K562 (cell line): ENCODE data around the gene YBX1. TPM values are rescaled to one million over a fixed set of nuclear protein-coding genes. Genes with fewer than 3 reads are reported as not detected.

Source experiments
- ATAC-seq: fragments of 200-7000 bp; cut with Tn5 transposase; 3 replicates; pipeline ENCODE4 v1.9.1; 2020; ENCODE audit warnings: moderate library complexity
- BruUV-seq: library from RNA; stranded (reverse); fragments of 400-500 nt; replicated peaks from 2 replicates; lab custom pipeline; 2021; lab: Mats Ljungman, UMichigan
- CTCF ChIA-PET: fragments of 300-600 bp; formaldehyde crosslinking; extraction: SDS; loops from one replicate; lab custom pipeline; 2021; ENCODE audit warnings: low intra/inter-chr PET ratio; lab: Yijun Ruan, JAX
- POLR2A ChIA-PET: fragments of 300-600, 350-650 bp; sonication (Branson Sonifier 250); formaldehyde crosslinking; extraction: SDS; loops from one replicate; lab custom pipeline; 2021; ENCODE audit warnings: antibody characterized with exemption, inconsistent platforms; lab: Yijun Ruan, JAX
- DNase-seq, 4 experiments: peaks; one replicate each; pipeline versions ENCODE4 v3.0.0 to v3.0.0-alpha.2; 2011 to 2018; ENCODE audit warnings: low spot score in 3 of 4, mixed read lengths in 3 of 4; ENCODE audit errors: extremely low read depth in 1 of 4
- FAIRE-seq: peaks from 2 replicates; lab custom pipeline; 2011; peaks lifted over from hg19 to GRCh38; lab: Jason Lieb, UNC
- H2AFZ ChIP-seq: 2 replicates; pipeline ENCODE4 v1.6.0; 2011; ENCODE audit warnings: low read depth, low read length, control low read depth, inconsistent platforms
- H3K27ac ChIP-seq: fragments of 200-600 bp; 3 replicates; pipeline ENCODE4 v1.8.0; 2011; ENCODE audit warnings: low read depth, mild to moderate bottlenecking, control low read depth, inconsistent platforms, low read length, moderate library complexity, mixed read lengths; ENCODE audit errors: extremely low read depth
- H3K27me3 ChIP-seq, 2 experiments: fragments of 300-600 bp in 1 of 2; 2 replicates in 1 of 2; 3 replicates in 1 of 2; pipeline versions ENCODE4 v1.6.0 to v1.8.0; 2011; ENCODE audit warnings: inconsistent platforms in 2 of 2, low read length in 2 of 2, mild to moderate bottlenecking in 1 of 2, mixed read lengths in 1 of 2, moderate library complexity in 1 of 2; ENCODE audit not compliant: control insufficient read depth in 2 of 2, insufficient read depth in 2 of 2
- H3K36me3 ChIP-seq: fragments of 300-600 bp; 3 replicates; pipeline ENCODE4 v1.8.0; 2011; ENCODE audit warnings: mild to moderate bottlenecking, low read length, inconsistent platforms; ENCODE audit not compliant: control insufficient read depth, insufficient read depth
- H3K4me1 ChIP-seq, 2 experiments: fragments of 200-600 bp in 1 of 2; replicated peaks in 1 of 2; 2 replicates in 1 of 2; 3 replicates in 1 of 2; pipeline versions ENCODE4 v1.5.1 to v1.8.0; 2011; ENCODE audit warnings: inconsistent platforms in 2 of 2, low read length in 2 of 2, mild to moderate bottlenecking in 1 of 2, mixed read lengths in 1 of 2, moderate library complexity in 1 of 2; ENCODE audit not compliant: control insufficient read depth in 2 of 2, insufficient read depth in 2 of 2
- H3K4me2 ChIP-seq: 2 replicates; pipeline ENCODE4 v1.6.1; 2011; ENCODE audit warnings: low read length, control low read depth, inconsistent platforms, mixed read lengths; ENCODE audit not compliant: insufficient read depth
- H3K4me3 ChIP-seq: fragments of 200-600 bp; sonication (generic), shearing (Covaris generic); 2 replicates; pipeline ENCODE4 v1.5.1; 2016; ENCODE audit warnings: control low read depth, inconsistent platforms
- H3K79me2 ChIP-seq: fragments of 200-600 bp; 3 replicates; pipeline ENCODE4 v1.8.0; 2011; ENCODE audit warnings: low read length, inconsistent platforms; ENCODE audit not compliant: control insufficient read depth, insufficient read depth
- H3K9ac ChIP-seq, 2 experiments: 2 replicates each; pipeline versions ENCODE4 v1.6.0 to v1.6.1; 2011; ENCODE audit warnings: low read depth in 2 of 2, low read length in 2 of 2, control low read depth in 1 of 2, inconsistent platforms in 1 of 2, mild to moderate bottlenecking in 1 of 2, mixed read lengths in 1 of 2; ENCODE audit not compliant: insufficient read depth in 1 of 2
- H3K9me1 ChIP-seq: one replicate; pipeline ENCODE4 v1.6.0; 2011; ENCODE audit warnings: inconsistent platforms, mild to moderate bottlenecking, low read length, moderate library complexity; ENCODE audit not compliant: control insufficient read depth, insufficient read depth
- H3K9me3 ChIP-seq: replicated peaks from 2 replicates; pipeline ENCODE4 v1.5.1; 2011; ENCODE audit warnings: low read depth, low read length, inconsistent platforms; ENCODE audit not compliant: control insufficient read depth, insufficient read depth
- H4K20me1 ChIP-seq: replicated peaks from 2 replicates; pipeline ENCODE4 v1.6.1; 2011; ENCODE audit warnings: low read length, inconsistent platforms, mixed read lengths; ENCODE audit not compliant: control insufficient read depth, insufficient read depth
- CAMTA2 ChIP-seq: fragments of 250-450 bp; sonication (Bioruptor Pico); conservative IDR thresholded peaks from 2 replicates; pipeline ENCODE4 v1.5.1; 2022
- DMBX1 ChIP-seq: fragments of 250-450 bp; sonication (Bioruptor Pico); IDR thresholded peaks from 2 replicates; pipeline ENCODE4 v1.8.0; 2022; ENCODE audit warnings: inconsistent platforms, mild to moderate bottlenecking, moderate library complexity, borderline replicate concordance
- ESRRB ChIP-seq: fragments of 250-450 bp; sonication (Bioruptor Pico); IDR thresholded peaks from 2 replicates; pipeline ENCODE4 v1.5.0; 2020; ENCODE audit warnings: mild to moderate bottlenecking, moderate library complexity, borderline replicate concordance
- TAF15 ChIP-seq: fragments of 200-400 bp; formaldehyde crosslinking; IDR thresholded peaks from 2 replicates; pipeline ENCODE4 v1.6.1; 2017; ENCODE audit warnings: mild to moderate bottlenecking, low read depth, low read length, moderate library complexity
- TRIM28 ChIP-seq: fragments of 450-650 bp; IDR thresholded peaks from 2 replicates; pipeline ENCODE4 v1.6.1; 2017
- ZEB2 ChIP-seq: fragments of 450-650 bp; IDR thresholded peaks from 2 replicates; pipeline ENCODE4 v1.6.1; 2016
- WGBS: fragments of 100-300 bp; shearing (Covaris generic); methylation state at CpG from one replicate; pipeline ENCODE4 v1.1.6; 2016; ENCODE audit warnings: low coverage, mixed read lengths; ENCODE audit not compliant: insufficient coverage; ENCODE audit errors: missing lambda C conversion rate; 5-methylcytosine and 5-hydroxymethylcytosine counted together
- in situ Hi-C: fragments of 300-500 bp; cut with MboI; formaldehyde crosslinking; loops from 4 replicates; pipeline ENCODE4 v1.15.0; 2018; ENCODE audit warnings: inconsistent platforms, mixed read lengths
- intact Hi-C: fragments of 100-400 bp; cut with micrococcal nuclease; formaldehyde crosslinking; loops from 2 replicates; pipeline ENCODE4 v1.14.2; 2022
- polyA plus RNA-seq, 8 experiments: library from polyadenylated mRNA; depleted of rRNA in 4 of 8; stranded (reverse) in 5 of 8; unstranded in 3 of 8; fragments of >200 nt; fragmentation: Nextera tagmentation in 2 of 8; fragmentation: Illumina TruSeq in 1 of 8; extraction: Ambion mirVana in 2 of 8; extraction: Trizol in 1 of 8; gene quantifications; 2 replicates each; pipeline versions ENCODE4 v1.2.1 to v1.2.3, GENCODE V29; 2011 to 2014; ENCODE audit warnings: inconsistent platforms in 1 of 8, missing spikeins in 1 of 8
- total RNA-seq, 7 experiments: library from RNA; depleted of rRNA in 6 of 7; stranded (reverse); fragments of >200 nt in 6 of 7; fragmentation: Illumina TruSeq in 2 of 7; extraction: Trizol in 2 of 7; gene quantifications; 2 replicates each; pipeline versions ENCODE4 v1.2.1 to v1.2.3, GENCODE V29; 2011 to 2021; ENCODE audit warnings: low replicate concordance in 1 of 7
- TF ChIP-seq, protein P1 (sequence below): sonication (generic); formaldehyde crosslinking; IDR thresholded peaks from 2 replicates; pipeline ENCODE4 v1.8.0; 2023; ENCODE audit warnings: mild to moderate bottlenecking, missing genetic modification reagents
- TF ChIP-seq, protein P2 (sequence below): sonication (generic); formaldehyde crosslinking; IDR thresholded peaks from 2 replicates; pipeline ENCODE4 v1.5.0; 2020; ENCODE audit warnings: missing genetic modification reagents
- TF ChIP-seq, protein P3 (sequence below), 2 experiments: fragments of 200-800 bp in 1 of 2; sonication (Bioruptor generic) in 1 of 2; sonication (generic) in 1 of 2; formaldehyde crosslinking in 1 of 2; IDR thresholded peaks in 1 of 2; conservative IDR thresholded peaks in 1 of 2; 2 replicates each; pipeline versions ENCODE4 v1.5.0 to v1.6.1; 2016 to 2020; ENCODE audit warnings: missing compliant biosample characterization in 1 of 2, missing genetic modification characterization in 1 of 2, missing genetic modification reagents in 1 of 2
- TF ChIP-seq, protein P4 (sequence below), 2 experiments: IDR thresholded peaks; 2 replicates each; pipeline ENCODE4 v1.6.1; 2011; ENCODE audit warnings: borderline replicate concordance in 1 of 2, control low read depth in 1 of 2, low read depth in 1 of 2, low read length in 1 of 2, mild to moderate bottlenecking in 1 of 2, mixed read lengths in 1 of 2, moderate library complexity in 1 of 2; ENCODE audit not compliant: insufficient read depth in 1 of 2, insufficient read length in 1 of 2, poor library complexity in 1 of 2, severe bottlenecking in 1 of 2; ENCODE audit errors: extremely low read depth in 1 of 2
- TF ChIP-seq, protein P5 (sequence below): IDR thresholded peaks from 2 replicates; pipeline ENCODE4 v1.6.1; 2011; ENCODE audit warnings: borderline replicate concordance, low read depth, mild to moderate bottlenecking, moderate library complexity, low read length; ENCODE audit not compliant: insufficient read depth, poor library complexity, severe bottlenecking

YBX1 gene
- total and polyA plus RNA-seq, 9 of the 15 experiments (the other 6 are each of a cell fraction or from before 2014, with no cell fraction given) = 363 to 1,955 (median 1,216) TPM

DNA sequence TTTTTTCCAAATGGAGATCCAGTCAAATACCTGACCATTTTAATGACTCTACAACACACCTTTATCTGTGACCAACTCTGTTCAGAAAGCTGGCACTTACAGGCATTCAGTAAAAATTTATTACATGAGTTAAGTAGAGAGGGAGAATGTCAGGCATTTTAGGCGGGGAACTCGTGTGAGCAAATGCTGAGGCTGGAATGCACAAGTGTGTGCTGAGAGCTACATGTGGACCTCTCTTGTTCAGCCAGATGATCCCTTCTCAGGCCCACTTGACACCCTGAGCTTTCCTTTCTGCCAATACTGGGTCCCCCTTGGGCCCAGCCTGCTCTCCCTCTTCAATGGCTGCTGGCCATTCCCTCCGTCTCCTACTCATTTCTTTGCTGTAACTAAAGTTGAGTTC, 12.3 kb upstream of the YBX1 start:
- FAIRE-seq = no peak
- H3K9me1 ChIP-seq = no peaks in the 10 kb centered on the region
- no peak overlapping the region for H3K27ac ChIP-seq
- ChIA-PET CTCF (no interaction called here), POLR2A (interaction anchor here (1.1 to 3.4 kb wide), 2 partner anchors 10 to 11 kb away, joined by 3 to 62 read pairs; partner anchors contain the start of gene YBX1)
- H2AFZ ChIP-seq = no peak overlapping the region
- no peaks in the 10 kb centered on the region for H4K20me1 ChIP-seq
- no peaks in the 10 kb centered on the region for H3K4me1 ChIP-seq
- BruUV-seq = no TSS peak
- peaks cover 90% of the 10 kb centered on the region for H3K36me3 ChIP-seq
- H3K4me2 ChIP-seq = no peak overlapping the region
- ATAC-seq = no peak
- in situ Hi-C loops (no loop called here), intact Hi-C loops (no loop called here)
- H3K9me3 ChIP-seq = no peaks in the 10 kb centered on the region
- no peaks in the 10 kb centered on the region for H3K79me2 ChIP-seq
- DNase-seq = no peak
- WGBS = 87% methylated on average over 3 of the region's 3 CpGs
- H3K9ac ChIP-seq = no peak overlapping the region
- H3K27me3 ChIP-seq = no peaks in the 10 kb centered on the region
- H3K4me3 ChIP-seq = no peak overlapping the region
- TF ChIP-seq TAF15 (no peak), CAMTA2 (CRISPR knock-in tag) (no peak), DMBX1 (CRISPR knock-in tag) (no peak), ESRRB (CRISPR knock-in tag) (no peak), TRIM28 (no peak), ZEB2 (no peak)
- TF ChIP-seq, protein P1, sequence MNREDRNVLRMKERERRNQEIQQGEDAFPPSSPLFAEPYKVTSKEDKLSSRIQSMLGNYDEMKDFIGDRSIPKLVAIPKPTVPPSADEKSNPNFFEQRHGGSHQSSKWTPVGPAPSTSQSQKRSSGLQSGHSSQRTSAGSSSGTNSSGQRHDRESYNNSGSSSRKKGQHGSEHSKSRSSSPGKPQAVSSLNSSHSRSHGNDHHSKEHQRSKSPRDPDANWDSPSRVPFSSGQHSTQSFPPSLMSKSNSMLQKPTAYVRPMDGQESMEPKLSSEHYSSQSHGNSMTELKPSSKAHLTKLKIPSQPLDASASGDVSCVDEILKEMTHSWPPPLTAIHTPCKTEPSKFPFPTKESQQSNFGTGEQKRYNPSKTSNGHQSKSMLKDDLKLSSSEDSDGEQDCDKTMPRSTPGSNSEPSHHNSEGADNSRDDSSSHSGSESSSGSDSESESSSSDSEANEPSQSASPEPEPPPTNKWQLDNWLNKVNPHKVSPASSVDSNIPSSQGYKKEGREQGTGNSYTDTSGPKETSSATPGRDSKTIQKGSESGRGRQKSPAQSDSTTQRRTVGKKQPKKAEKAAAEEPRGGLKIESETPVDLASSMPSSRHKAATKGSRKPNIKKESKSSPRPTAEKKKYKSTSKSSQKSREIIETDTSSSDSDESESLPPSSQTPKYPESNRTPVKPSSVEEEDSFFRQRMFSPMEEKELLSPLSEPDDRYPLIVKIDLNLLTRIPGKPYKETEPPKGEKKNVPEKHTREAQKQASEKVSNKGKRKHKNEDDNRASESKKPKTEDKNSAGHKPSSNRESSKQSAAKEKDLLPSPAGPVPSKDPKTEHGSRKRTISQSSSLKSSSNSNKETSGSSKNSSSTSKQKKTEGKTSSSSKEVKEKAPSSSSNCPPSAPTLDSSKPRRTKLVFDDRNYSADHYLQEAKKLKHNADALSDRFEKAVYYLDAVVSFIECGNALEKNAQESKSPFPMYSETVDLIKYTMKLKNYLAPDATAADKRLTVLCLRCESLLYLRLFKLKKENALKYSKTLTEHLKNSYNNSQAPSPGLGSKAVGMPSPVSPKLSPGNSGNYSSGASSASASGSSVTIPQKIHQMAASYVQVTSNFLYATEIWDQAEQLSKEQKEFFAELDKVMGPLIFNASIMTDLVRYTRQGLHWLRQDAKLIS (CRISPR knock-in tag) = no peak
- TF ChIP-seq, protein P2, sequence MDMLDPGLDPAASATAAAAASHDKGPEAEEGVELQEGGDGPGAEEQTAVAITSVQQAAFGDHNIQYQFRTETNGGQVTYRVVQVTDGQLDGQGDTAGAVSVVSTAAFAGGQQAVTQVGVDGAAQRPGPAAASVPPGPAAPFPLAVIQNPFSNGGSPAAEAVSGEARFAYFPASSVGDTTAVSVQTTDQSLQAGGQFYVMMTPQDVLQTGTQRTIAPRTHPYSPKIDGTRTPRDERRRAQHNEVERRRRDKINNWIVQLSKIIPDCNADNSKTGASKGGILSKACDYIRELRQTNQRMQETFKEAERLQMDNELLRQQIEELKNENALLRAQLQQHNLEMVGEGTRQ (CRISPR knock-in tag) = no peak
- TF ChIP-seq, protein P3, sequence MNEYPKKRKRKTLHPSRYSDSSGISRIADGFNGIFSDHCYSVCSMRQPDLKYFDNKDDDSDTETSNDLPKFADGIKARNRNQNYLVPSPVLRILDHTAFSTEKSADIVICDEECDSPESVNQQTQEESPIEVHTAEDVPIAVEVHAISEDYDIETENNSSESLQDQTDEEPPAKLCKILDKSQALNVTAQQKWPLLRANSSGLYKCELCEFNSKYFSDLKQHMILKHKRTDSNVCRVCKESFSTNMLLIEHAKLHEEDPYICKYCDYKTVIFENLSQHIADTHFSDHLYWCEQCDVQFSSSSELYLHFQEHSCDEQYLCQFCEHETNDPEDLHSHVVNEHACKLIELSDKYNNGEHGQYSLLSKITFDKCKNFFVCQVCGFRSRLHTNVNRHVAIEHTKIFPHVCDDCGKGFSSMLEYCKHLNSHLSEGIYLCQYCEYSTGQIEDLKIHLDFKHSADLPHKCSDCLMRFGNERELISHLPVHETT (CRISPR knock-in tag; conservative IDR thresholded peaks at IDR 0.05 in 1 of 2, IDR thresholded peaks at IDR 0.05 in 1 of 2) = no peak
- TF ChIP-seq, protein P4, sequence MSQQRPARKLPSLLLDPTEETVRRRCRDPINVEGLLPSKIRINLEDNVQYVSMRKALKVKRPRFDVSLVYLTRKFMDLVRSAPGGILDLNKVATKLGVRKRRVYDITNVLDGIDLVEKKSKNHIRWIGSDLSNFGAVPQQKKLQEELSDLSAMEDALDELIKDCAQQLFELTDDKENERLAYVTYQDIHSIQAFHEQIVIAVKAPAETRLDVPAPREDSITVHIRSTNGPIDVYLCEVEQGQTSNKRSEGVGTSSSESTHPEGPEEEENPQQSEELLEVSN (IDR thresholded peaks at IDR 0.05; ENCODE audit: borderline replicate concordance in 1 of 2, extremely low read depth in 1 of 2, insufficient read depth in 1 of 2, insufficient read length in 1 of 2, low read depth in 1 of 2, low read length in 1 of 2, poor library complexity in 1 of 2, severe bottlenecking in 1 of 2) = no peak
- TF ChIP-seq, protein P5, sequence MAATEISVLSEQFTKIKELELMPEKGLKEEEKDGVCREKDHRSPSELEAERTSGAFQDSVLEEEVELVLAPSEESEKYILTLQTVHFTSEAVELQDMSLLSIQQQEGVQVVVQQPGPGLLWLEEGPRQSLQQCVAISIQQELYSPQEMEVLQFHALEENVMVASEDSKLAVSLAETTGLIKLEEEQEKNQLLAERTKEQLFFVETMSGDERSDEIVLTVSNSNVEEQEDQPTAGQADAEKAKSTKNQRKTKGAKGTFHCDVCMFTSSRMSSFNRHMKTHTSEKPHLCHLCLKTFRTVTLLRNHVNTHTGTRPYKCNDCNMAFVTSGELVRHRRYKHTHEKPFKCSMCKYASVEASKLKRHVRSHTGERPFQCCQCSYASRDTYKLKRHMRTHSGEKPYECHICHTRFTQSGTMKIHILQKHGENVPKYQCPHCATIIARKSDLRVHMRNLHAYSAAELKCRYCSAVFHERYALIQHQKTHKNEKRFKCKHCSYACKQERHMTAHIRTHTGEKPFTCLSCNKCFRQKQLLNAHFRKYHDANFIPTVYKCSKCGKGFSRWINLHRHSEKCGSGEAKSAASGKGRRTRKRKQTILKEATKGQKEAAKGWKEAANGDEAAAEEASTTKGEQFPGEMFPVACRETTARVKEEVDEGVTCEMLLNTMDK = no peak
